NCI-H345 treated with DMSO at 0.1 percent for 48 hours (cell line): ENCODE measurements around the gene CACTIN.
"Not testable (repeated sequence)": the region's sequence is repeated elsewhere in the genome, so short reads cannot be mapped to it uniquely, and the experiment has no call there.

Source experiments
- DNase-seq: peaks from one replicate; lab custom pipeline; 2025; ENCODE audit not compliant: unreplicated experiment; lab: John Stamatoyannopoulos, UW

The CACTIN gene

DNA sequence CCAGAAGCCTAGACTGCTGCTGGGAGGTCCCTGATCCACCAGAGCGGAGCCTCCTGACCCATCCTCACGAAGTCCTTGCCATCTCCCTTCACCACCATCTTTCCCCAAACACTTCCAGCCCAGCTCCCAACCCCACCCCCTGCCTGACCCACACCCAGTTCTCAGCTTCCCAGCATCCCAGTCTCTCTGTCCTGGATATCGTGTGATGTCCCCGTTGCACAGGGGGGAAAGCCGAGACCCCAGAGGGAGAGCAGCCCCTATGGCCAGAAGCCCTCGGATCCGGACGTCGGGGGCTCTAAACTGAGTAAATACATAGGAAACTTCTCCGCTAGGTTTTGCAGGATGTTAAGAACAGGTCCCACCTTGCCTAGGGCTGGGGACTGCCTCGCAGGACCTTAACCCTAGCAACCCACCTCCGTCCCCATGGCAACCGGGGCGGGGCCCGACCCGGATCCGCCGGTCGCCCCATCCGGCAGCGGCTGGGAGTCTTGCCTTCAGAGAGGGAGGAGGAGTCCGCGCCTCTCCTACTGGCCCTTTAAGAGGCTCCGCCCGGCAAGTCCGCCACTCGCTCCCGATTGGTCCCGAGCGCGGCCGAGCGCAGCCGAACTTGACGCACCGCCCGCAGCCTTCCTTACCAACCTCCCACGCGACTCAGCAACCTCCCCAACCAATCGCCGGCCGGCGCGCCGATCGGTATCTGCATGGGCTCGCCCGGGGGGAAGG, 54.3 kb downstream of the CACTIN start:
- peak; percentile 97 for DNase-seq

DNA sequence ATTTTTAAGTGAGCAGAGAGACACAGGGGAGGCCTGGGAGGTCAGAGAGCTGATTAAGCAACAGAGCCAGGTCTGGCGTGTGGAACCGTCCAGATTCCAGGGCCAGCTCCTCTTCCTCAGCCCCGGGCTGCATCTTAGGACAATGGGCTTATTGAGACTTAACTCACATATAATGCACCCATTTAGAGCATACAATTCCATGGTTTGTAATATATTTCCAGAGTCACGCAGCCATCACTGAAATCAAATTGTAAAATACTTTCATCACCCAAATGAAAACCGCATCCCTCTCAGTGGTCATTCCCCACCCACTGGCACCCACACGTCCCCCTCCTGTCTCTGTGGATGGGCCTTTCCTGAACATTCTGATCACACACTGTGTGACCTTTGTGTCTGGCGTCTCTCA, 56.0 kb downstream of the CACTIN start:
- no peak for DNase-seq

DNA sequence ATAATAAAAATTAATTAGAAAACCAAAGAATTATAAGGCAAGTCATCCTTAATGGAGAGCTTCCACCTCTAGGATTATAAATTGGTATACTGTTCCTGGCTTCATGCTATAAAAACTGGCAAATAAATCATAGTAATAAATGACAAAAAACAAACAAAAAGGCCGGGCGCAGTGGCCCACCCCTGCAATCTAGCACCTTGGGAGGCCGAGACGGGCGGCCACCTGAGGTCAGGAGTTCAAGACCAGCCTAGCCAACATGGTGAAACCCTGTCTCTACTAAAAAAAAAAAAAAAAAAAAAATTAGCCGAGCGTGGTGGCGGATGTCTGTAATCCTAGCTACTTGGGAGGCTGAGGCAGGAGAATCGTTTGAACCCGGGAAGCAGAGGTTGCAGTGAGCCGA, 56.5 kb downstream of the CACTIN start:
- not testable (repeated sequence) for DNase-seq

DNA sequence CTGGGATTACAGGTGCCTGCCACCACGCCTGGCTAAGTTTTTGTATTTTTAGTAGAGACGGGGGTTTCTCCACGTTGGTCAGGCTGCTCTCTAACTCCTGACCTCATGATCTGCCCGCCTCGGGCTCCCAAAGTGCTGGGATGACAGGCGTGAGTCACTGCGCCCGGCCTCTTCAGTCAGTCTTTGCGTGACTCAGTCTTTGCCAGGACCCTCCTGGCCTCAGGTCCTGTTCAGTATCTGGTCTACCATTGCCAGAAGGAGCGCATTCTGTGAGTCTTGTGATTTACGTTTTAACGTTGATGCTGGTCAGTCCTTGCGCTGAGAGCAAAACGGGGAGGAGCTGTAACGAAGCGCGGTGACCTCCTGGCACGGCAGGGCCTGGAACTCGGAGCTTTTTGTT, 61.5 kb downstream of the CACTIN start:
- no peak for DNase-seq

GRCh38 chr19:3563709-3564524, 62.7 kb downstream of the CACTIN start:
- DNase-seq = no peak
